DMS153 treated with DMSO at 0.1 percent for 48 hours (cell line): ENCODE measurements around the gene RRAS2.

Experiments used
- DNase-seq: peaks from one replicate; lab custom pipeline; 2025; ENCODE audit not compliant: unreplicated experiment; lab: John Stamatoyannopoulos, UW

RRAS2 gene

GRCh38 chr11:14229472-14229871 is 129.5 kb downstream of the RRAS2 start:
- DNase-seq, result no peak

DNA sequence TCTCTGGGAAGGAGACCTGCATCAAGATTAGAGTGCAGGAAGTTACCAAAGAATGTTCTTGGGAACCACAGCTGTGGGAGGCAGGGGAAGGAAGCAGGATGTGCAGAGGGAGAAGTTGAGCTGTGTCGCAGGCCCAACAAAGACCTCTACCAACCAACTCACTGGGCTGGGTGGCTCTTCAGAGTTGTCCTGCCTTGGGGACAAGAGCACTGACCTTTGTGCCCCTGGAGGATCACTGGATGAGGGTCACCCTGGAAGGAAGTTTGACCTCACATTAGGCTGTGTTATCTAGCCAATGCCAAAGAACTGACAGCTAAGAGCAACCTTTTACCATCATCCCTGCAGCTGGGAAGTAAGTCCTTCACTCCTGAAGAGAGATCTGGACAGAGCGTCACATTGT is 130.6 kb downstream of the RRAS2 start:
- DNase-seq, result no peak
